Kidney (tissue), 22 donors: ENCODE results near the gene RFPL1. TPM values are rescaled to one million over a fixed set of nuclear protein-coding genes. Genes with fewer than 3 reads are reported as not detected.
"Not testable (repeated sequence)": the region's sequence is repeated elsewhere in the genome, so short reads cannot be mapped to it uniquely, and the experiment has no call there.

Experiments used
- DNase-seq, 5 donors: peaks; one replicate each; pipeline ENCODE4 v3.0.0-alpha.2; 2013 to 2020
- FAIRE-seq: peaks from 2 replicates; lab custom pipeline; 2012; peaks lifted over from hg19 to GRCh38; lab: Jason Lieb, UNC
- H3K27ac ChIP-seq, 2 donors: one replicate each; pipeline ENCODE4 v1.7.0; 2013; ENCODE audit warnings: low read depth in 2 of 2, low read length in 2 of 2, inconsistent platforms in 1 of 2
- H3K27me3 ChIP-seq: one replicate; pipeline ENCODE4 v1.7.1; 2013; ENCODE audit warnings: low read length, inconsistent platforms; ENCODE audit not compliant: control insufficient read depth, insufficient read depth
- H3K36me3 ChIP-seq, 3 donors: one replicate each; pipeline versions ENCODE4 v1.7.0 to v1.7.1; 2013; ENCODE audit warnings: low read length in 3 of 3, control low read depth in 1 of 3, inconsistent platforms in 1 of 3; ENCODE audit not compliant: insufficient read depth in 3 of 3, control insufficient read depth in 2 of 3
- H3K4me1 ChIP-seq, 3 donors: one replicate each; pipeline versions ENCODE4 v1.7.0 to v1.7.1; 2013; ENCODE audit warnings: low read length in 3 of 3, inconsistent platforms in 1 of 3, low read depth in 1 of 3; ENCODE audit not compliant: control insufficient read depth in 2 of 3, insufficient read depth in 2 of 3
- H3K4me3 ChIP-seq, 3 donors: one replicate each; pipeline versions ENCODE4 v1.7.0 to v1.8.1; 2013; ENCODE audit warnings: low read length in 3 of 3, control low read depth in 1 of 3, inconsistent platforms in 1 of 3
- H3K9ac ChIP-seq, 3 donors: one replicate each; pipeline versions ENCODE4 v1.7.0 to v1.7.1; 2013; ENCODE audit warnings: low read length in 3 of 3, control low read depth in 1 of 3, inconsistent platforms in 1 of 3
- H3K9me3 ChIP-seq, 3 donors: one replicate each; pipeline versions ENCODE4 v1.7.0 to v1.7.1; 2013; ENCODE audit warnings: low read length in 3 of 3, control low read depth in 1 of 3, inconsistent platforms in 1 of 3; ENCODE audit not compliant: control insufficient read depth in 2 of 3, insufficient read depth in 1 of 3
- intact Hi-C: fragments of 100-400 bp; cut with DNase I; formaldehyde crosslinking; loops from one replicate; pipeline ENCODE4 v1.11.1; 2022
- long read RNA-seq, 10 donors: library from polyadenylated mRNA in 1 of 10; unstranded in 1 of 10; transcript quantifications; one replicate each; pipeline ENCODE4 v2.0.0 and lab custom pipeline, GENCODE V29; 2021 to 2026
- polyA plus RNA-seq: library from polyadenylated mRNA; stranded (reverse); fragments of 350-450 nt; fragmentation: Illumina TruSeq; extraction: RNeasy Lipid Tissue Mini Kit (QIAGEN cat#74804); gene quantifications from one replicate; pipeline ENCODE4 v1.2.3, GENCODE V29; 2014; ENCODE audit warnings: low read depth, low replicate concordance; ENCODE audit not compliant: insufficient read depth
- total RNA-seq: library from RNA; stranded (reverse); fragmentation: NEBNext Ultra II Directional; extraction: Animal tissue kit (Norgen Biotek cat#: 25700); gene quantifications from one replicate; pipeline ENCODE4 v1.2.1, GENCODE V29; 2021
- TF ChIP-seq, protein P1 (sequence below): IDR thresholded peaks from 3 replicates; pipeline ENCODE4 v1.5.1; 2012; ENCODE audit warnings: mild to moderate bottlenecking, moderate library complexity, borderline replicate concordance; ENCODE audit not compliant: insufficient read depth; ENCODE audit errors: extremely low read depth
- donor health status: control.
- donor health status: control.
- donor health status: control.
- donor health status: control.
- donor health status: control.
- donor health status: DM: yes; HTN: yes; CAD: no.
- donor health status: Normal renal cell carcinoma (clear cell type).

Gene RFPL1
- total RNA-seq (not detected), polyA plus RNA-seq (not detected)
- long read RNA-seq, donor 1, result 0 reads
- long read RNA-seq, donor 2, result 0 reads
- long read RNA-seq, donor 3, result 0 reads
- long read RNA-seq, donor 4, result 0 reads
- long read RNA-seq, donor 5, result 0 reads
- long read RNA-seq, donor 6, result 0 reads
- long read RNA-seq, donor 7, result 0 reads
- long read RNA-seq, donor 8, result 0 reads
- long read RNA-seq, donor 9, result 0 reads
- long read RNA-seq, donor 10, result 0 reads

DNA sequence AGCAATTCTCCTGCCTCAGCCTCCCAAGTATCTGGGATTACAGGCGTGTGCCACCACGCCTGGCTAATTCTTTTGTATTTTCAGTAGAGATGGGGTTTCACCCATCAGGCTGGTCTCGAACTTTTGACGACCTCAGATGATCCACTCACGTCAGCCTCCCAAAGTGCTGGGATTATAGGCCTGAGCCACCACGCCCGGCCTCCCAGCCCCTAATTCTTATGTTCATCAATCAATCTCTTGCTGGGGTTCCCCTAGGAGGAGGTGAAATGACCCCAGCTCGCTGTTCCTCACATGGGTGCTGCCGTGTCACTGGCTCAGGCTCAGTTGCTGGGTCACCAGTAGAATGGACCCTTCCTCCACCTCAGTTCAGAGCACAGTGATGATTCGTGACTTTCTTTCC lies at the start of gene RFPL1:
RFPL1 (plus strand) TSS at position 301 of the 400 bp plus-strand sequence.
- H3K9me3 ChIP-seq, FAIRE-seq, H3K27ac ChIP-seq, H3K4me1 ChIP-seq, DNase-seq, H3K36me3 ChIP-seq, H3K27me3 ChIP-seq, H3K4me3 ChIP-seq, H3K9ac ChIP-seq, intact Hi-C loops: not testable (repeated sequence)

DNA sequence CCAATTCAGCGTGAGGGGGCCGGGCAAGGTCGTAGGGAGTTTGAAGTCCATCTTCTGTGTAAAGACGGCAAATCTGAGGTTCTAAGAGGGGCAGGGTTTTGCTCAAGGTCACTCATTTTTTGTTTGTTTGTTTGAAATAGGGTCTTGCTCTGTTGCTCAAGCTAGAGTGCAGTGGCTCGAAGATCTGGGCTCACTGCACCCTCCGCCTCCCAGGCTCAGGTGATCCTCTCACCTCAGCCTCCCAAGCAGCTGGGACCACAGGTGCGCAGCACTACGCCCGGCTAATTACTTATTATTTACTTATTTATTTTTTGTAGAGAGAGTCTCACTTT lies 49.7 kb upstream of the RFPL1 start:
- no peaks in the 10 kb centered on the region for H3K9me3 ChIP-seq
- no peak for DNase-seq
- intact Hi-C loops, result no loop called here

DNA sequence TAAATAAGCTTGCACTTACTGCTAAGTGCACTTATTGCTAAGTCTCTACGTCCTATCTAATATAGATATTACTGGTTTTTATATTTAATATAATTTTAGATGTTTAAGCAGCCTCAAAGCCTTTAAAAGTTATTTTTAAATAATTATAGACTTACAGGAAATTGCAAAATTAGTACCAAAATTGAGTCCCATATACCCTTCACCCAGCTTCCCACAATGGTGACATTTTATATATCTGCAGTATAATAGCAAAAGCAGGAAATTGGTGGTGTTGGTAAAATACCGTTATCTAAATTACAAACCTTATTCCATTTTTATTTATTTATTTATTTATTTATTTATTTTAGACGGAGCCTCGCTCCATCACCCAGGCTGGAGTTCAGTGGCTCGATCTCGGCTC lies 48.1 kb upstream of the RFPL1 start:
- TF ChIP-seq, protein P1, sequence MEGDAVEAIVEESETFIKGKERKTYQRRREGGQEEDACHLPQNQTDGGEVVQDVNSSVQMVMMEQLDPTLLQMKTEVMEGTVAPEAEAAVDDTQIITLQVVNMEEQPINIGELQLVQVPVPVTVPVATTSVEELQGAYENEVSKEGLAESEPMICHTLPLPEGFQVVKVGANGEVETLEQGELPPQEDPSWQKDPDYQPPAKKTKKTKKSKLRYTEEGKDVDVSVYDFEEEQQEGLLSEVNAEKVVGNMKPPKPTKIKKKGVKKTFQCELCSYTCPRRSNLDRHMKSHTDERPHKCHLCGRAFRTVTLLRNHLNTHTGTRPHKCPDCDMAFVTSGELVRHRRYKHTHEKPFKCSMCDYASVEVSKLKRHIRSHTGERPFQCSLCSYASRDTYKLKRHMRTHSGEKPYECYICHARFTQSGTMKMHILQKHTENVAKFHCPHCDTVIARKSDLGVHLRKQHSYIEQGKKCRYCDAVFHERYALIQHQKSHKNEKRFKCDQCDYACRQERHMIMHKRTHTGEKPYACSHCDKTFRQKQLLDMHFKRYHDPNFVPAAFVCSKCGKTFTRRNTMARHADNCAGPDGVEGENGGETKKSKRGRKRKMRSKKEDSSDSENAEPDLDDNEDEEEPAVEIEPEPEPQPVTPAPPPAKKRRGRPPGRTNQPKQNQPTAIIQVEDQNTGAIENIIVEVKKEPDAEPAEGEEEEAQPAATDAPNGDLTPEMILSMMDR, result no peak
- FAIRE-seq, result no peak
- no peaks in the 10 kb centered on the region for H3K36me3 ChIP-seq
- intact Hi-C loops, result no loop called here
- no peak overlapping the region for H3K27ac ChIP-seq
- H3K4me3 ChIP-seq, result no peak overlapping the region
- H3K27me3 ChIP-seq, result no peaks in the 10 kb centered on the region
- no peak for DNase-seq
- no peak overlapping the region for H3K9ac ChIP-seq
- H3K9me3 ChIP-seq, result no peaks in the 10 kb centered on the region
- peaks cover 0 to 18% (median 9%) of the 10 kb centered on the region in 3 donors for H3K4me1 ChIP-seq

More for the DNA sequence above, 49.7 kb upstream of the RFPL1 start:
- peak overlapping the region; percentile 52 to 76 (median 68) for H3K4me3 ChIP-seq
- H3K4me1 ChIP-seq, result peaks cover 0 to 27% (median 12%) of the 10 kb centered on the region in 3 donors
- no peaks in the 10 kb centered on the region for H3K27me3 ChIP-seq
- TF ChIP-seq, protein P1, result no peak
- peaks cover 0 to 2% (median 0%) of the 10 kb centered on the region in 3 donors for H3K36me3 ChIP-seq
- no peak for FAIRE-seq
- H3K27ac ChIP-seq, result peak overlapping the region; percentile 81 to 84
- peak overlapping the region; percentile 2 to 85 (median 35) for H3K9ac ChIP-seq

DNA sequence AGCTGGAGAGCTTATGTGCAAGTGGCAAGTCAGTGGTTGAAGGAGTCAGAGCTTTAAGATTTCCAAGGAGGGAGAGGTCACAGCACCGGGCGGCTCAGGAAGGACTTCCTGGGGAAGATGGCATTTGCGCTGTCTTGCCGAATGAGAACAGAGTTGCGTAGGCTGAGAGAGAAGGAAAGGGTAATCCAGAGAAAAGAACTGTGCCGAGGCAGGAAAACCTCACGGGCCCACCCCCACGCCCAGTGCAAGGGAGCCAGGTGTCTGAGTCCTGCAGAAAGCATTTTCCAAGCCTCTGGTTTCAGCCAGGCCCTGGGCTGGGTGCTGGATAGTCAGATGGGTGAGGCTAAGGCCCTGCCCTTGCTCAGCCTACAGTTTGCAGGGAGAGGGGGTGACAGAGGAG lies 46.8 kb upstream of the RFPL1 start:
- H3K9ac ChIP-seq, result no peak overlapping the region
- no peak overlapping the region for H3K4me3 ChIP-seq
- no peak overlapping the region for H3K27ac ChIP-seq
- FAIRE-seq (no peak), DNase-seq (no peak)
- intact Hi-C loops, result no loop called here
- TF ChIP-seq, protein P1, result no peak
- H3K4me1 ChIP-seq, result peaks cover 0 to 13% (median 4%) of the 10 kb centered on the region in 3 donors
- H3K36me3 ChIP-seq, result no peaks in the 10 kb centered on the region
- no peaks in the 10 kb centered on the region for H3K27me3 ChIP-seq
- H3K9me3 ChIP-seq, result no peaks in the 10 kb centered on the region
